Left ventricle myocardium superior (tissue), 1 donor: ENCODE measurements around the gene CALR. TPM values are rescaled to one million over a fixed set of nuclear protein-coding genes. Genes with fewer than 3 reads are reported as not detected.

Source experiments
- ATAC-seq: fragments of 200-7000 bp; cut with Tn5 transposase; one replicate; pipeline ENCODE4 v1.9.1; 2020; ENCODE audit warnings: mild to moderate bottlenecking, moderate library complexity
- DNase-seq: peaks from one replicate; pipeline ENCODE4 v3.0.0-alpha.2; 2020
- intact Hi-C: fragments of 100-400 bp; cut with micrococcal nuclease; formaldehyde crosslinking; loops from one replicate; pipeline ENCODE4 v1.11.0; 2022
- total RNA-seq: library from RNA; stranded (reverse); fragmentation: NEBNext Ultra II Directional; extraction: Animal tissue kit (Norgen Biotek cat#: 25700); gene quantifications from one replicate; pipeline ENCODE4 v1.2.1, GENCODE V29; 2021
- donor health status: DM: no; HTN: yes; CAD: no; lungs with severe emphysema.

CALR gene
- total RNA-seq, 1 donor from 2014 or later: 422 TPM

GRCh38 chr19:12932392-12933286 is 5.8 kb upstream of the CALR start:
- ATAC-seq (no peak), DNase-seq (no peak)
- intact Hi-C loops: no loop called here

- ATAC-seq: peak; percentile 80
- intact Hi-C loops: no loop called here
- peak; percentile 93 for DNase-seq
Observed at GRCh38 chr19:12933287-12934072, 4.9 kb upstream of the CALR start, which contains the start of gene FARSA. Gene FARSA (minus strand): TSS chr19:12933711. CDS start chr19:12933696, 15 bp downstream.

GRCh38 chr19:12935071-12935470 is 3.3 kb upstream of the CALR start:
- intact Hi-C loops: no loop called here
- no peak for DNase-seq
- ATAC-seq: no peak

GRCh38 chr19:12936582-12936981 is 1.8 kb upstream of the CALR start:
- intact Hi-C loops: no loop called here
- ATAC-seq (no peak), DNase-seq (no peak)

- ATAC-seq (no peak), DNase-seq (no peak)
- intact Hi-C loops: no loop called here
Observed at GRCh38 chr19:12937093-12937926, 1.1 kb upstream of the CALR start.

GRCh38 chr19:12938779-12939601 is 581 bp downstream of the CALR start:
- ATAC-seq: peak; percentile 10
- DNase-seq: no peak
- intact Hi-C loops: no loop called here

GRCh38 chr19:12939975-12940423 is 1.6 kb downstream of the CALR start:
- DNase-seq: no peak
- intact Hi-C loops: no loop called here
- no peak for ATAC-seq

GRCh38 chr19:12940897-12941296 is 2.5 kb downstream of the CALR start:
- ATAC-seq (no peak), DNase-seq (no peak)
- intact Hi-C loops: no loop called here

GRCh38 chr19:12943437-12944044 is 5.1 kb downstream of the CALR start:
- intact Hi-C loops: no loop called here
- ATAC-seq (no peak), DNase-seq (no peak)

GRCh38 chr19:12944104-12944674 is 5.8 kb downstream of the CALR start:
- no peak for DNase-seq
- ATAC-seq: no peak
- intact Hi-C loops: no loop called here

- ATAC-seq (peak; percentile 95), DNase-seq (peak; percentile 100)
- intact Hi-C loops: no loop called here
Observed at GRCh38 chr19:12945479-12946091, 7.2 kb downstream of the CALR start, which contains the start of gene RAD23A. Gene RAD23A (plus strand): TSS chr19:12945862. CDS start chr19:12945949, 87 bp downstream.

- intact Hi-C loops: no loop called here
- peak; percentile 81 for ATAC-seq
- DNase-seq: peak; percentile 84
Observed at GRCh38 chr19:12946092-12946721, 7.8 kb downstream of the CALR start.

- DNase-seq: no peak
- intact Hi-C loops: no loop called here
Observed at GRCh38 chr19:12946731-12947496, 8.5 kb downstream of the CALR start.

GRCh38 chr19:12947702-12948611 is 9.5 kb downstream of the CALR start:
- ATAC-seq: no peak

More at GRCh38 chr19:12946731-12947496, 8.5 kb downstream of the CALR start:
- no peak for ATAC-seq

More at GRCh38 chr19:12947702-12948611, 9.5 kb downstream of the CALR start:
- DNase-seq: peak; percentile 36
- intact Hi-C loops: no loop called here
